SK-N-SH treated with all-trans-retinoic acid at 6 μM for 48 hours (cell line): Measurements from ENCODE around the gene INTS3.
A peak's percentile ranks its signal among the peaks of the same experiment; 100 is the strongest.

Experiments
- ATAC-seq: fragments of 200-7000 bp; cut with Tn5 transposase; 3 replicates; pipeline ENCODE4 v1.9.1; 2020; ENCODE audit warnings: mild to moderate bottlenecking, moderate library complexity
- BACH2 ChIP-seq: fragments of 250-450 bp; sonication (Bioruptor Pico); IDR thresholded peaks from 2 replicates; pipeline ENCODE4 v1.9.0; 2021; ENCODE audit warnings: mild to moderate bottlenecking, borderline replicate concordance
- CREB5 ChIP-seq: fragments of 250-450 bp; sonication (Bioruptor Pico); IDR thresholded peaks from 2 replicates; pipeline ENCODE4 v1.5.1; 2020; ENCODE audit warnings: low read depth, mild to moderate bottlenecking, moderate library complexity
- CSDC2 ChIP-seq: fragments of 250-450 bp; sonication (Bioruptor Pico); IDR thresholded peaks from 2 replicates; pipeline ENCODE4 v1.5.0; 2020; ENCODE audit warnings: mild to moderate bottlenecking, moderate library complexity
- ESRRG ChIP-seq: fragments of 250-450 bp; sonication (Bioruptor Pico); IDR thresholded peaks from 2 replicates; pipeline ENCODE4 v1.6.1; 2021; ENCODE audit warnings: mild to moderate bottlenecking
- GLIS3 ChIP-seq: fragments of 250-450 bp; sonication (Bioruptor Pico); IDR thresholded peaks from 2 replicates; pipeline ENCODE4 v1.5.0; 2020; ENCODE audit warnings: mild to moderate bottlenecking, moderate library complexity
- ISL1 ChIP-seq: fragments of 250-450 bp; sonication (Bioruptor Pico); IDR thresholded peaks from 2 replicates; pipeline ENCODE4 v2.1.2; 2022; ENCODE audit warnings: mild to moderate bottlenecking, moderate library complexity
- PPARA ChIP-seq: fragments of 250-450 bp; sonication (Bioruptor Pico); IDR thresholded peaks from 2 replicates; pipeline ENCODE4 v1.5.0; 2020; ENCODE audit warnings: mild to moderate bottlenecking, borderline replicate concordance
- RARB ChIP-seq: fragments of 250-450 bp; sonication (Bioruptor Pico); IDR thresholded peaks from 2 replicates; pipeline ENCODE4 v1.8.0; 2021; ENCODE audit warnings: mild to moderate bottlenecking, moderate library complexity
- SNAI2 ChIP-seq: fragments of 250-450 bp; sonication (Bioruptor Pico); IDR thresholded peaks from 2 replicates; pipeline ENCODE4 v1.5.0; 2020; ENCODE audit warnings: mild to moderate bottlenecking, moderate library complexity
- TCF4 ChIP-seq: fragments of 250-450 bp; sonication (Bioruptor Pico); IDR thresholded peaks from 2 replicates; pipeline ENCODE4 v1.8.0; 2021; ENCODE audit warnings: mild to moderate bottlenecking, moderate library complexity, borderline replicate concordance
- TOX ChIP-seq: fragments of 250-450 bp; sonication (Bioruptor Pico); IDR thresholded peaks from 2 replicates; pipeline ENCODE4 v1.8.0; 2021; ENCODE audit warnings: mild to moderate bottlenecking, moderate library complexity, borderline replicate concordance
- ZC3H10 ChIP-seq: fragments of 250-450 bp; sonication (Bioruptor Pico); IDR thresholded peaks from 2 replicates; pipeline ENCODE4 v1.5.1; 2021; ENCODE audit warnings: mild to moderate bottlenecking, moderate library complexity
- ZFP3 ChIP-seq: fragments of 250-450 bp; sonication (Bioruptor Pico); IDR thresholded peaks from 2 replicates; pipeline ENCODE4 v1.5.0; 2020; ENCODE audit warnings: mild to moderate bottlenecking, moderate library complexity
- ZFP30 ChIP-seq: fragments of 450-650 bp; formaldehyde crosslinking; IDR thresholded peaks from 2 replicates; pipeline ENCODE4 v1.5.0; 2022; ENCODE audit warnings: mild to moderate bottlenecking, moderate library complexity
- ZNF565 ChIP-seq: fragments of 450-650 bp; formaldehyde crosslinking; conservative IDR thresholded peaks from 2 replicates; pipeline ENCODE4 v1.5.0; 2020; ENCODE audit warnings: low read depth, mild to moderate bottlenecking, moderate library complexity
- ZNF70 ChIP-seq: fragments of 450-650 bp; formaldehyde crosslinking; IDR thresholded peaks from 2 replicates; pipeline ENCODE4 v1.5.0; 2020; ENCODE audit warnings: mild to moderate bottlenecking, moderate library complexity
- TF ChIP-seq, protein P1 (sequence below): fragments of 250-450 bp; sonication (Bioruptor Pico); IDR thresholded peaks from 2 replicates; pipeline ENCODE4 v1.8.0; 2021; ENCODE audit warnings: low read depth, mild to moderate bottlenecking, moderate library complexity, borderline replicate concordance
- TF ChIP-seq, protein P2 (sequence below): fragments of 250-450 bp; sonication (Bioruptor Pico); IDR thresholded peaks from 2 replicates; pipeline ENCODE4 v1.5.1; 2021; ENCODE audit warnings: mild to moderate bottlenecking, moderate library complexity
- TF ChIP-seq, protein P3 (sequence below): fragments of 250-450 bp; sonication (Bioruptor Pico); IDR thresholded peaks from 2 replicates; pipeline ENCODE4 v1.5.0; 2020; ENCODE audit warnings: mild to moderate bottlenecking, moderate library complexity
- TF ChIP-seq, protein P4 (sequence below): fragments of 250-450 bp; sonication (Bioruptor Pico); IDR thresholded peaks from 2 replicates; pipeline ENCODE4 v1.8.0; 2020; ENCODE audit warnings: mild to moderate bottlenecking, moderate library complexity, borderline replicate concordance

The INTS3 gene

DNA sequence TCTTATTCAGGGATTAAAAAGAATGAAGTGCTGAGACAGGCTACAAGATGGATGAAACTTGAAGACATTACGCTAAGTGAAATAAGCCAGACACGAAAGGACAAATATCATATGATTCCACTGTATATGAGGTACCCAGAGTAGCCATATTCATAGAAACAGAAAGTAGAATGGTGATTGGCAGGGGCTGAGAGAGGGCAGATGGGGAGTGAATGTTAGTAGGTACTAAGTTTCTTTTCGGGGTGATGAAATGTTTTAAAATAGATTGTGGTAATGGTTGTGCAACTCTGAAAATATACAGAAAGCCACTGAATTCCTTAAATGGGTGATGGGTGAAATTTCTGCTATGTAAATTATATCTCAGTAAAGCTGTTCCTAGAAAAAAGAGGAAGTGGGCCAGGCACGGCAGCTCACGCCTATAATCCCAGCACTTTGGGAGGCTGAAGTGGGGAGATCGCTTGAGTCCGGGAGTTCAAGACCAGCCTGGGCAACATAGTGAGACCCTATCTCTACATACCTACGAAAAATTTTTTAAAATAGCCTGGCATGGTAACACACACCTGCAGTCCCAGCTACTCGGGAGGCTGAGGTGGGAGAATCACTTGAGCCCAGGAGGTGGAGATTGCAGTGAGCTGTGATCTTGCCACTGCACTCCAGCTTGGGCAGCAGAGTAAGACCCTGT, 63.3 kb downstream of the INTS3 start:
- 0 out of 3 replicates have a peak, but pooled peaks have one; percentile 15 for ATAC-seq

DNA sequence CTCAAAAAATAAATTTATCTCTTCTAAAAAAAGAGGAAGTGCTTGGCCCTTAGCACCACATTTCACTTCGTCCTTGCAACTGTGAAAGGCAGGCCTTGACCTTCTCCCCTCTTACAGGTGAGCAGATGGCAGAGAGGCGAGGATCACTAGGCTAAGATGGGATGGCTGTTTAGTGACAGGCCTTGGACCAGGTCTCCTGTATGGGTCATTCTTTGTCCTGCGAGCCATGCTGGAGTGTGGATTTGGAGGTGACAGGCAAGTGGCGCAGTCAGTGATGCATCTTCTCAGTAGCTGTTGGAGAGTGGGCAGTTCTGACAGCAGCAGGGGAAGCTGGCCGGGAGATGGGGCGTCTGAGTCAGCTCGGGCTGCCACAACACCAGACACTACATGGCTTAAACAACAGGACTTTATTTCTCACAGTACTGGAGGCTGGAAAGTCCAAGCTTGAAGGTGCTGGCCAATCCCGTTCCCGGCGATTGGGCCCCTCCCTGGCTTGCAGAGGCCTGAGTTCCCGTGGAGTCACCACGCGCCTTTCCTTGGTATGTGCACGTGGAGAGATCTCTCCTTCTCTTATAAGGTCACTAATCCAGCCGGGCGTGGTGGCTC, 63.9 kb downstream of the INTS3 start:
- ATAC-seq: peak; percentile 23; the same call in 2 of the 3 replicates
- no peak for TF ChIP-seq PPARA (CRISPR knock-in tag)
- no peak for TF ChIP-seq ESRRG (CRISPR knock-in tag)
- no peak for TF ChIP-seq CSDC2 (CRISPR knock-in tag)
- TF ChIP-seq ZC3H10 (CRISPR knock-in tag): no peak
- TF ChIP-seq GLIS3 (CRISPR knock-in tag): no peak
- TF ChIP-seq ZNF70: no peak
- TF ChIP-seq ZNF565: no peak
- TF ChIP-seq ISL1 (CRISPR knock-in tag): no peak
- TF ChIP-seq ZFP30 (CRISPR knock-in tag): no peak
- no peak for TF ChIP-seq CREB5 (CRISPR knock-in tag)
- TF ChIP-seq, protein P1, sequence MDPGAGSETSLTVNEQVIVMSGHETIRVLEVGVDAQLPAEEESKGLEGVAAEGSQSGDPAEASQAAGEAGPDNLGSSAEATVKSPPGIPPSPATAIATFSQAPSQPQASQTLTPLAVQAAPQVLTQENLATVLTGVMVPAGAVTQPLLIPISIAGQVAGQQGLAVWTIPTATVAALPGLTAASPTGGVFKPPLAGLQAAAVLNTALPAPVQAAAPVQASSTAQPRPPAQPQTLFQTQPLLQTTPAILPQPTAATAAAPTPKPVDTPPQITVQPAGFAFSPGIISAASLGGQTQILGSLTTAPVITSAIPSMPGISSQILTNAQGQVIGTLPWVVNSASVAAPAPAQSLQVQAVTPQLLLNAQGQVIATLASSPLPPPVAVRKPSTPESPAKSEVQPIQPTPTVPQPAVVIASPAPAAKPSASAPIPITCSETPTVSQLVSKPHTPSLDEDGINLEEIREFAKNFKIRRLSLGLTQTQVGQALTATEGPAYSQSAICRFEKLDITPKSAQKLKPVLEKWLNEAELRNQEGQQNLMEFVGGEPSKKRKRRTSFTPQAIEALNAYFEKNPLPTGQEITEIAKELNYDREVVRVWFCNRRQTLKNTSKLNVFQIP (CRISPR knock-in tag): no peak

More for the DNA sequence above, 63.3 kb downstream of the INTS3 start:
- TF ChIP-seq ISL1 (CRISPR knock-in tag) (no peak), SNAI2 (no peak), ESRRG (CRISPR knock-in tag) (no peak), ZNF70 (no peak), ZFP3 (CRISPR knock-in tag) (no peak), ZC3H10 (CRISPR knock-in tag) (no peak), PPARA (CRISPR knock-in tag) (no peak), ZFP30 (CRISPR knock-in tag) (no peak), BACH2 (CRISPR knock-in tag) (no peak), TCF4 (CRISPR knock-in tag) (no peak), GLIS3 (CRISPR knock-in tag) (no peak), CREB5 (CRISPR knock-in tag) (no peak), TOX (CRISPR knock-in tag) (no peak), RARB (CRISPR knock-in tag) (no peak)
- TF ChIP-seq, protein P2, sequence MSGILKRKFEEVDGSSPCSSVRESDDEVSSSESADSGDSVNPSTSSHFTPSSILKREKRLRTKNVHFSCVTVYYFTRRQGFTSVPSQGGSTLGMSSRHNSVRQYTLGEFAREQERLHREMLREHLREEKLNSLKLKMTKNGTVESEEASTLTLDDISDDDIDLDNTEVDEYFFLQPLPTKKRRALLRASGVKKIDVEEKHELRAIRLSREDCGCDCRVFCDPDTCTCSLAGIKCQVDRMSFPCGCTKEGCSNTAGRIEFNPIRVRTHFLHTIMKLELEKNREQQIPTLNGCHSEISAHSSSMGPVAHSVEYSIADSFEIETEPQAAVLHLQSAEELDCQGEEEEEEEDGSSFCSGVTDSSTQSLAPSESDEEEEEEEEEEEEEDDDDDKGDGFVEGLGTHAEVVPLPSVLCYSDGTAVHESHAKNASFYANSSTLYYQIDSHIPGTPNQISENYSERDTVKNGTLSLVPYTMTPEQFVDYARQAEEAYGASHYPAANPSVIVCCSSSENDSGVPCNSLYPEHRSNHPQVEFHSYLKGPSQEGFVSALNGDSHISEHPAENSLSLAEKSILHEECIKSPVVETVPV (CRISPR knock-in tag): no peak
- TF ChIP-seq, protein P3, sequence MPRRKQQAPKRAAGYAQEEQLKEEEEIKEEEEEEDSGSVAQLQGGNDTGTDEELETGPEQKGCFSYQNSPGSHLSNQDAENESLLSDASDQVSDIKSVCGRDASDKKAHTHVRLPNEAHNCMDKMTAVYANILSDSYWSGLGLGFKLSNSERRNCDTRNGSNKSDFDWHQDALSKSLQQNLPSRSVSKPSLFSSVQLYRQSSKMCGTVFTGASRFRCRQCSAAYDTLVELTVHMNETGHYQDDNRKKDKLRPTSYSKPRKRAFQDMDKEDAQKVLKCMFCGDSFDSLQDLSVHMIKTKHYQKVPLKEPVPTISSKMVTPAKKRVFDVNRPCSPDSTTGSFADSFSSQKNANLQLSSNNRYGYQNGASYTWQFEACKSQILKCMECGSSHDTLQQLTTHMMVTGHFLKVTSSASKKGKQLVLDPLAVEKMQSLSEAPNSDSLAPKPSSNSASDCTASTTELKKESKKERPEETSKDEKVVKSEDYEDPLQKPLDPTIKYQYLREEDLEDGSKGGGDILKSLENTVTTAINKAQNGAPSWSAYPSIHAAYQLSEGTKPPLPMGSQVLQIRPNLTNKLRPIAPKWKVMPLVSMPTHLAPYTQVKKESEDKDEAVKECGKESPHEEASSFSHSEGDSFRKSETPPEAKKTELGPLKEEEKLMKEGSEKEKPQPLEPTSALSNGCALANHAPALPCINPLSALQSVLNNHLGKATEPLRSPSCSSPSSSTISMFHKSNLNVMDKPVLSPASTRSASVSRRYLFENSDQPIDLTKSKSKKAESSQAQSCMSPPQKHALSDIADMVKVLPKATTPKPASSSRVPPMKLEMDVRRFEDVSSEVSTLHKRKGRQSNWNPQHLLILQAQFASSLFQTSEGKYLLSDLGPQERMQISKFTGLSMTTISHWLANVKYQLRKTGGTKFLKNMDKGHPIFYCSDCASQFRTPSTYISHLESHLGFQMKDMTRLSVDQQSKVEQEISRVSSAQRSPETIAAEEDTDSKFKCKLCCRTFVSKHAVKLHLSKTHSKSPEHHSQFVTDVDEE (CRISPR knock-in tag): no peak
- TF ChIP-seq, protein P4, sequence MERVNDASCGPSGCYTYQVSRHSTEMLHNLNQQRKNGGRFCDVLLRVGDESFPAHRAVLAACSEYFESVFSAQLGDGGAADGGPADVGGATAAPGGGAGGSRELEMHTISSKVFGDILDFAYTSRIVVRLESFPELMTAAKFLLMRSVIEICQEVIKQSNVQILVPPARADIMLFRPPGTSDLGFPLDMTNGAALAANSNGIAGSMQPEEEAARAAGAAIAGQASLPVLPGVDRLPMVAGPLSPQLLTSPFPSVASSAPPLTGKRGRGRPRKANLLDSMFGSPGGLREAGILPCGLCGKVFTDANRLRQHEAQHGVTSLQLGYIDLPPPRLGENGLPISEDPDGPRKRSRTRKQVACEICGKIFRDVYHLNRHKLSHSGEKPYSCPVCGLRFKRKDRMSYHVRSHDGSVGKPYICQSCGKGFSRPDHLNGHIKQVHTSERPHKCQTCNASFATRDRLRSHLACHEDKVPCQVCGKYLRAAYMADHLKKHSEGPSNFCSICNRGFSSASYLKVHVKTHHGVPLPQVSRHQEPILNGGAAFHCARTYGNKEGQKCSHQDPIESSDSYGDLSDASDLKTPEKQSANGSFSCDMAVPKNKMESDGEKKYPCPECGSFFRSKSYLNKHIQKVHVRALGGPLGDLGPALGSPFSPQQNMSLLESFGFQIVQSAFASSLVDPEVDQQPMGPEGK (CRISPR knock-in tag): no peak
- TF ChIP-seq, protein P1 (CRISPR knock-in tag): no peak
